HFF-Myc (cell line): ENCODE results near the gene RABL6.
"Not testable (repeated sequence)": the region's sequence is repeated elsewhere in the genome, so short reads cannot be mapped to it uniquely, and the experiment has no call there.

Experiments
- DNase-seq: peaks from one replicate; pipeline ENCODE4 v3.0.0-alpha.2; 2011; ENCODE audit warnings: low read depth; ENCODE audit errors: extremely low read depth
- H3K4me3 ChIP-seq: replicated peaks from 2 replicates; pipeline ENCODE4 v1.5.1; 2011; ENCODE audit warnings: low read depth, mild to moderate bottlenecking, control low read depth, low read length
- TF ChIP-seq, protein P1 (sequence below): IDR thresholded peaks from 2 replicates; pipeline ENCODE4 v1.5.1; 2012; ENCODE audit warnings: mild to moderate bottlenecking, low read depth, low read length, control low read depth; ENCODE audit errors: missing control alignments

The RABL6 gene

DNA sequence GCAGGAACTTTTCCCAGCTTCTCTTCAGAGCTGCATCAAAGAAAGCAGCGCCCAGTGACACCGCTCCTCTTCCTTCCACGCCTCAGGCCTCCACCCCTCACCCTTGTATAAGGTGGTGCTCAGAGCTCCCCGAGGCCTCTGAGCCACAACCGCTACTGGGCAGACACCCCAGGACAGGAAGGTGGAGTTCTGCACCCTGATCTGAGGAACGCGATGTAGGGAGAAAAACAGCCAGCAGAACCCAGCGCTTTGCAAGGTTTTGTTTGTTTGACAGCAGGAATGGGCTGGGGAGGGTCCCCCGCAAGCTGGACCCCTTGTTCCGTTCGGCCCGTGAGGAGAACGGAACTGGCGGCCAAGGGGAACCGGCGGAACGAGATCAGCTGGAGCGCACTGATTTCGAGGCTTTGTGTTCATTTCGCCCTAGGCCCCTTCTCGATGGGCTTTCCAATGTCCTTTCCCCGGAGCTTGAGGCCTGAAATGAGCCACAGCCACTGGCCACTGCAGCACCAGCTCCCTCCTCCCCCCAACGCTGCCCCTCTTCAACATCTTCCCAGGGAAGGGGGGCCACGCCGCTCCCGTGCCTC is 54.2 kb downstream of the RABL6 start:
- TF ChIP-seq, protein P1, sequence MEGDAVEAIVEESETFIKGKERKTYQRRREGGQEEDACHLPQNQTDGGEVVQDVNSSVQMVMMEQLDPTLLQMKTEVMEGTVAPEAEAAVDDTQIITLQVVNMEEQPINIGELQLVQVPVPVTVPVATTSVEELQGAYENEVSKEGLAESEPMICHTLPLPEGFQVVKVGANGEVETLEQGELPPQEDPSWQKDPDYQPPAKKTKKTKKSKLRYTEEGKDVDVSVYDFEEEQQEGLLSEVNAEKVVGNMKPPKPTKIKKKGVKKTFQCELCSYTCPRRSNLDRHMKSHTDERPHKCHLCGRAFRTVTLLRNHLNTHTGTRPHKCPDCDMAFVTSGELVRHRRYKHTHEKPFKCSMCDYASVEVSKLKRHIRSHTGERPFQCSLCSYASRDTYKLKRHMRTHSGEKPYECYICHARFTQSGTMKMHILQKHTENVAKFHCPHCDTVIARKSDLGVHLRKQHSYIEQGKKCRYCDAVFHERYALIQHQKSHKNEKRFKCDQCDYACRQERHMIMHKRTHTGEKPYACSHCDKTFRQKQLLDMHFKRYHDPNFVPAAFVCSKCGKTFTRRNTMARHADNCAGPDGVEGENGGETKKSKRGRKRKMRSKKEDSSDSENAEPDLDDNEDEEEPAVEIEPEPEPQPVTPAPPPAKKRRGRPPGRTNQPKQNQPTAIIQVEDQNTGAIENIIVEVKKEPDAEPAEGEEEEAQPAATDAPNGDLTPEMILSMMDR, result no peak
- DNase-seq, result no peak
- H3K4me3 ChIP-seq, result no peak overlapping the region

DNA sequence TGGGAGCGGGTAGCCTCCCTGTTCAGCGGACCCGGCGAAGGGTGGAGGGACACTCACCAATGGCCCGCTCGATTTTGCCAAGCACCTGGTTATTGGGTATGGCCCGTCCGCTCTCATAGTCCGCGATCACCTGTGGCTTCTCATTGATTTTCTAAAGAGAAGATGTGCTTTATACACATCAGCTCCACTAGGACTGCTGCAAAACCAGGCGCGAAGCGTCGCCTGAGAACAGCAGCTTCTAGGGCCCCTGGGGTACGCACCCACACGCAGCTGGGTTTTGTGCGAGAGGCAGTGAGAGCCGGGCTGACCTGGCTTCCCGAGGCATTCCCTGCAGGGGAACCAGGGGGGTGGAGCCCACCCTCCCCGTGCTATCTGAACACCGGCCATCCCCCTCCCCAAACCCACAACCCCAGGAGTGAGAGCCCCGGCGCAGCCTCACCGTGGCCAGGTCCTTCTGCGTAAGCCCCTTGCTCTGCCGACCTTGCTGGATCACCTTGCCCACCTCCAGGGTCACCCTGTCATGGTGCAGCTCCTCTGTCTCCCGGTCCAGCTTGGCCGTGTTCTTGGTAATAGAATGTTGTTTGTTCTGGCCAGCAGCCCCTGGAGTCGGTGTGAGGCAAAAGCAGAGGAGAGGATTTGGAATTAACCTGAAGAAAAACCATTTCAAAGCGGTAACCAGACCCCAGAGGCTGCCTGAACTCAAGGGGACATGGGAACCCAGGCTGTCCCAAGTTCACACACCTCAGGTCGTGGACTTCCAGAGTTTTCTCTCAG is 55.3 kb downstream of the RABL6 start:
- no peak overlapping the region for H3K4me3 ChIP-seq
- TF ChIP-seq, protein P1, result no peak
- no peak for DNase-seq

DNA sequence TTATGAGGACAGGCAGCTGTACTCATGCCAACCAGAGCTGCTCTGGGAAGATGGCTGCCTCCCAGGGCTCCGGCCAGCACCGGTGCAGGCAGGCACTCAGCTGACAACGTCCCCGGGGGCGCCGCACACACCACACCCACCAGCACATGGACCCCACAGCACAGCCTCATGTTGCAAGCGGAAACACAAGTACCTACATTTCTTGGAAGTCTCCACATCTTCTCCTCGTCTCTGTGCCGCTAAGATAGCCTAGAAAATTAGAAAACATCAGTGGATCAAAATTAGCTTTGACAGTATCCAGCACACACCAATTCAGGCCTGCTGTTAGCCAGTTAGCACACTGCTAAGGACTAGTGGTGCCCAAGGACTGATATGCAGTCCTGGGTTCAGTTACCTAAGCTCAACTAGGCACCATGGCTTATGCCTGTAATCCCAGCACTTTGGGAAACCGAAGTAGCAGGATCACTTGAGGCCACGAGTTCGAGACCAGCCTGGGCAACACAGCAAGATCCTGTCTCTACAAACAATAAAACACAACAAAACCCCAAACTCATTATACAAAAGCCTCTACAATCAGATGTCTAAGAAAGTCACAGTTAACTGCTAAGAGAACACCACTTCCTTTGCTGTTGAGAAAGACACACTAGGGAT is 56.0 kb downstream of the RABL6 start:
- DNase-seq, result no peak
- no peak overlapping the region for H3K4me3 ChIP-seq
- TF ChIP-seq, protein P1, result no peak

DNA sequence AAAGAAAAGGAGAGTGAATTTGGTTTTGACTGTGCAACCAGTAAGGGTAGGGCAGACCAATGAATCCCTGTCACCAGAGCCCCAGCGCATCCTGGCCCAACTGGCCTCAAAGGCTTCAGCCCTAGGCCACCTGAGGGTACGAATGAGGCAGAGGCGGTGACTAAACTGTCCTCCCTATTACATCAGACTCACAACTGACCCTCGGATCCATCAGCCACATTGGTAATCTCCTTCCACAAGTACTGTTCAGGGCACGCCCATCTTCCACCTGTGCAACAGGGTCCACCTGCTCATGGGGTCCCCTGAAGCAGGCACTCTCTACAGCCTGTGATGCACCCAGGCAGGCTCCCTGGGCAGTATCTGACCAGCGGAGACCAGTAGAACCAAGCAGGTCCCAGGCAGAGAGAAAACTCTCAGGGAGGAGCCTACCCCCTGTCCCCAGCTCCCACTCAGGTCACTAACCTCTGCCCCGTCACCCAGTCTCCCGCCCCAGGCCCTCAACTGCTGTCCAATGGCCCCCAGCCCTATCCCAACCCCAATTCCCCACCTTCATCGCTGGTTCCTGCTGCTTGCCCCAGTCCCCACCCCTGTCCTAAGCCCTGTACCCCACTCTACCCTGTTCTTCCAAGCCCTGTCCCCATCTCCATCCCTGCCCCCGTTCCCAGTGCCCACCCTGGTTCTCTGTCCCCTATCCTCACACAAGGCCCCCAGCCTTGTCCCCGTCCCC is 57.5 kb downstream of the RABL6 start:
- TF ChIP-seq, protein P1, result no peak
- H3K4me3 ChIP-seq, result peak overlapping the region; percentile 75
- no peak for DNase-seq

DNA sequence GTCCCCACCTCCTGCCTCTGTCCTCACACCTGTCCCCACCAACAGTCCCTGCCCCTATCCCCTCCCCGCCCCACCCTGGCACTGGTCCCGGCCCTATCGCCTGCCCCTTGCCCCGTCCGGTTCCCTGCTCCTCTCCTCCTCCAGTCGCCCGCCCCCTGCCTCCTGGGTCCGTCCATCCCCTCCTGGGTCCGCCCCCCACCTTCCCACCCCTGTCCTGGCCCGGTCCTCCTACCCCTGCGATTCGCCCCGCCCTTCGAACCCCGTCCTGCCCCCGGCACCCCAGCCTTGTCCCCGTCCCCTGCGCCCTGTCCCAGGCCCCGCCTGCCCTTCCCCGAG is 58.0 kb downstream of the RABL6 start:
- TF ChIP-seq, protein P1, result no peak
- no peak for DNase-seq
- H3K4me3 ChIP-seq, result peak overlapping the region; percentile 75

DNA sequence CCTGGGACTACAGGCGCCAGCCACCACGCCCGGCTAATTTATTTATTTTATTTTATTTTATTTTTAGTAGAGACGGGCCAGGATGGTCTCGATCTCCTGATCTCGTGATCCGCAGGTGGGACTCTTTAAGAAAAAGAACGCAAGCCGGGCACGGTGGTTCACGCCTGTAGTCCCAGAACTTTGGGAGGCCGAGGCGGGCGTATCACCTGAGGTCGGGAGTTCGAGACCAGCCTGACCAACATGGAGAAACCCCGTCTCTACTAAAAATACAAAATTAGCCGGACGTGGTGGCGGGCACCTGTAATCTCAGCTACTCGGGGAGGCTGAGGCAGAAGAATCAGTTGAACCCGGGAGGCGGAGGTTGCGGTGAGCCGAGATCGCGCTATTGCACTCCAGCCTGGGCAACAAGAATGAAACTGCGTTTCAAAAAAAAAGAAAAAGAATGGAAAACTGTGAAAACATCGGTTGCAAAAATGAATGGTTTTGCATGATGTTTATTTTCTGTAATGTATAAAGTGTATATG is 59.2 kb downstream of the RABL6 start:
- not testable (repeated sequence) for DNase-seq

DNA sequence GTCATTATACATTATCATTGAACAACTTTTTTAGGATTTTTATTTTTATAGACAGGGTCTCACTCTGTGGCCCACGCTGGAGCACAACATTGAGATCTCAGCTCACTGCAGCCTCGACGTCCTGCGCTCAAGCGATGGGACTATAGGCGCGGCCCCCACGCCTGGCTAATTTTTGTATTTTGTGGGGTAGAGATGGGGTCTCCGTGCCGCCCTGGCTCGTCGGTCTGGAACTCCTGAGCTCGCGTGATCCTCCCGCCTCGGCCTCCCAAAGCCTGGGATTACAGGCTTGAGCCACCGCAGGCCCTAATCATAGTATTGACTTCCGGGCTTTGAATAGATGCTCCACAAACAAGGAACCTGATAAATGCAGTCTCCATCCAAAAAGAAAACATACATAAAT is 59.7 kb downstream of the RABL6 start:
- H3K4me3 ChIP-seq, result no peak overlapping the region
- TF ChIP-seq, protein P1, result no peak
- DNase-seq, result no peak

More for the DNA sequence above, 59.2 kb downstream of the RABL6 start:
- H3K4me3 ChIP-seq, result peak overlapping the region; percentile 75
